Panc1 (cell line): ENCODE measurements around the gene SLC39A7. TPM values are rescaled to one million over a fixed set of nuclear protein-coding genes. Genes with fewer than 3 reads are reported as not detected.

ENCODE experiments used
- ATAC-seq: fragments of 200-7000 bp; cut with Tn5 transposase; 2 replicates; pipeline ENCODE4 v1.9.1; 2020; ENCODE audit warnings: mild to moderate bottlenecking, moderate library complexity
- BruUV-seq: library from RNA; stranded (reverse); fragments of 400-500 nt; replicated peaks from 2 replicates; lab custom pipeline; 2021; lab: Mats Ljungman, UMichigan
- CTCF ChIA-PET: fragments of 300-600 bp; sonication (Branson Sonifier 250); formaldehyde crosslinking; loops from one replicate; lab custom pipeline; 2022; ENCODE audit warnings: antibody characterized with exemption; lab: Charles Lee
- POLR2A ChIA-PET: fragments of 300-600 bp; sonication (Branson Sonifier 250); formaldehyde crosslinking; loops from one replicate; lab custom pipeline; 2022; ENCODE audit warnings: antibody characterized with exemption; lab: Charles Lee
- DNase-seq: peaks from one replicate; pipeline ENCODE4 v3.0.0-alpha.2; 2010; ENCODE audit warnings: low read depth, low spot score
- H3K27ac ChIP-seq: 2 replicates; pipeline ENCODE4 v1.5.1; 2011; ENCODE audit warnings: mild to moderate bottlenecking, low read length, inconsistent platforms
- H3K27me3 ChIP-seq: fragments of 200-500 bp; sonication (Bioruptor generic); 2 replicates; pipeline ENCODE4 v1.6.0; 2014; ENCODE audit warnings: low read length, inconsistent platforms; ENCODE audit not compliant: control insufficient read depth, insufficient read depth
- H3K36me3 ChIP-seq: fragments of 200-500 bp; sonication (Bioruptor generic); 2 replicates; pipeline ENCODE4 v1.5.1; 2014; ENCODE audit warnings: inconsistent platforms, mild to moderate bottlenecking, low read length, moderate library complexity; ENCODE audit not compliant: control insufficient read depth, insufficient read depth
- H3K4me1 ChIP-seq: 2 replicates; pipeline ENCODE4 v1.5.1; 2011; ENCODE audit warnings: inconsistent platforms, mild to moderate bottlenecking, low read length, moderate library complexity; ENCODE audit not compliant: control insufficient read depth, insufficient read depth
- H3K4me3 ChIP-seq, 2 experiments: 2 replicates each; pipeline ENCODE4 v1.5.1; 2011 to 2012; ENCODE audit warnings: low read depth in 2 of 2, low read length in 2 of 2, mild to moderate bottlenecking in 2 of 2, inconsistent platforms in 1 of 2, moderate library complexity in 1 of 2
- H3K9me3 ChIP-seq: fragments of 200-500 bp; sonication (Bioruptor generic); 2 replicates; pipeline ENCODE4 v1.5.1; 2014; ENCODE audit warnings: low read depth, mild to moderate bottlenecking, inconsistent platforms, low read length, moderate library complexity; ENCODE audit not compliant: control insufficient read depth, insufficient read depth
- CTCF ChIP-seq: fragments of 450-650 bp; IDR thresholded peaks from 2 replicates; pipeline ENCODE4 v1.5.1; 2017; ENCODE audit warnings: mild to moderate bottlenecking
- POLR2AphosphoS5 ChIP-seq: IDR thresholded peaks from 2 replicates; pipeline ENCODE4 v1.6.1; 2012; ENCODE audit warnings: mild to moderate bottlenecking, low read depth, low read length, moderate library complexity
- REST ChIP-seq, 2 experiments: IDR thresholded peaks; 2 replicates each; pipeline ENCODE4 v1.6.1; 2011 to 2012; ENCODE audit warnings: low read depth in 2 of 2, control low read depth in 1 of 2, low read length in 1 of 2, mild to moderate bottlenecking in 1 of 2, moderate library complexity in 1 of 2; ENCODE audit not compliant: insufficient read depth in 1 of 2
- SIN3A ChIP-seq: IDR thresholded peaks from 2 replicates; pipeline ENCODE4 v1.6.1; 2012; ENCODE audit warnings: low read depth, mild to moderate bottlenecking, low read length, moderate library complexity, borderline replicate concordance; ENCODE audit not compliant: insufficient read depth
- TCF7L2 ChIP-seq: IDR thresholded peaks from 2 replicates; pipeline ENCODE4 v1.6.1; 2011; ENCODE audit warnings: mild to moderate bottlenecking, low read depth, low read length, inconsistent platforms
- in situ Hi-C: cut with HindIII; loops from 2 replicates; pipeline ENCODE4 v1.10.0; 2016; ENCODE audit warnings: low sequenced_read_pairs, low pct_unique_long_range_greater_than_20kb
- intact Hi-C: fragments of 100-400 bp; cut with micrococcal nuclease; formaldehyde crosslinking; loops from one replicate; pipeline ENCODE4 v1.10.0; 2022; ENCODE audit not compliant: unreplicated experiment
- total RNA-seq: library from RNA; stranded (reverse); gene quantifications from one replicate; pipeline ENCODE4 v1.2.1, GENCODE V29; 2021; ENCODE audit not compliant: unreplicated experiment

The SLC39A7 gene
- total RNA-seq, 1 experiment from 2014 or later, result 135 TPM

- in situ Hi-C loops, result no loop called here
- Histone ChIP-seq H3K27ac (no peak overlapping the region), H3K9me3 (no peaks in the 10 kb centered on the region), H3K4me1 (peaks cover 13% of the 10 kb centered on the region), H3K27me3 (no peaks in the 10 kb centered on the region), H3K4me3 (no peak overlapping the region), H3K36me3 (no peaks in the 10 kb centered on the region)
- ChIA-PET POLR2A (no interaction called here), CTCF (no interaction called here)
- intact Hi-C loops, result no loop called here
- TF ChIP-seq SIN3A (no peak), CTCF (no peak), POLR2AphosphoS5 (no peak), REST (IDR thresholded peaks at IDR 0.05; ENCODE audit: insufficient read depth in 1 of 2, low read depth in 2 of 2, low read length in 1 of 2) (no peak), TCF7L2 (no peak)
- ATAC-seq, result no peak
- BruUV-seq, result no TSS peak
- DNase-seq, result no peak
Measured at GRCh38 chr6:33163540-33163939, 37.1 kb upstream of the SLC39A7 start.

DNA sequence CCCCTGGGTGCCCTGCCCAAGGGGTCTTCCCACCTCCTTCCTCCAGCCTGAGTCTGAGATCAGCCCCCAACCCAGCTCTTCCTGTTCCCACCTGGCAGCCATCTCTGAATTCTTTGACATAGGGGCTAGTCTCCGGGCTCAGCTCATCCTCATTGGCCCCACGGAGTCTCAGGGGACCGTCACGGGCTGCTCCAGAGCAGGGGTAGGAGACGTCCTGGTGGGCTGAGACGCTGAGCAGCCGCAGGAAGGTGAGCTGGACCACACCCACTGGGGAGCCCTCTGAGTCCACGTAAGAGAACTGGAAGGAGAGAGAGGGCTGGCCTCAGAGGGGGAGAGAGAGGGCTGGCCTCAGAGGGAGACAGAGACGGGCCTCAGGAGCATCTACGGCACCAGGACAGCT, 36.5 kb upstream of the SLC39A7 start:
- no peak for TF ChIP-seq TCF7L2
- no peak for TF ChIP-seq CTCF
- TF ChIP-seq REST (IDR thresholded peaks at IDR 0.05; ENCODE audit: insufficient read depth in 1 of 2, low read depth in 2 of 2, low read length in 1 of 2), result no peak
- no peak for TF ChIP-seq SIN3A
- no peak for TF ChIP-seq POLR2AphosphoS5
- H3K4me3 ChIP-seq, result no peak overlapping the region
- H3K4me1 ChIP-seq, result peaks cover 13% of the 10 kb centered on the region
- ATAC-seq (no peak), DNase-seq (no peak)
- in situ Hi-C loops (no loop called here), intact Hi-C loops (no loop called here)
- no peaks in the 10 kb centered on the region for H3K36me3 ChIP-seq
- ChIA-PET CTCF (interaction anchor here (0.5 to 0.7 kb wide), 2 partner anchors 8 to 64 kb away, joined by 3 to 6 read pairs; no protein-coding TSS in a partner anchor), POLR2A (no interaction called here)
- no TSS peak for BruUV-seq
- no peak overlapping the region for H3K27ac ChIP-seq
- H3K9me3 ChIP-seq, result no peaks in the 10 kb centered on the region
- no peaks in the 10 kb centered on the region for H3K27me3 ChIP-seq
